Fibroblast of skin of abdomen (primary cell): ENCODE measurements around the gene PEAK3.

Experiments
- DNase-seq: peaks from one replicate; pipeline ENCODE4 v3.0.0-alpha.2; 2013

The PEAK3 gene

DNA sequence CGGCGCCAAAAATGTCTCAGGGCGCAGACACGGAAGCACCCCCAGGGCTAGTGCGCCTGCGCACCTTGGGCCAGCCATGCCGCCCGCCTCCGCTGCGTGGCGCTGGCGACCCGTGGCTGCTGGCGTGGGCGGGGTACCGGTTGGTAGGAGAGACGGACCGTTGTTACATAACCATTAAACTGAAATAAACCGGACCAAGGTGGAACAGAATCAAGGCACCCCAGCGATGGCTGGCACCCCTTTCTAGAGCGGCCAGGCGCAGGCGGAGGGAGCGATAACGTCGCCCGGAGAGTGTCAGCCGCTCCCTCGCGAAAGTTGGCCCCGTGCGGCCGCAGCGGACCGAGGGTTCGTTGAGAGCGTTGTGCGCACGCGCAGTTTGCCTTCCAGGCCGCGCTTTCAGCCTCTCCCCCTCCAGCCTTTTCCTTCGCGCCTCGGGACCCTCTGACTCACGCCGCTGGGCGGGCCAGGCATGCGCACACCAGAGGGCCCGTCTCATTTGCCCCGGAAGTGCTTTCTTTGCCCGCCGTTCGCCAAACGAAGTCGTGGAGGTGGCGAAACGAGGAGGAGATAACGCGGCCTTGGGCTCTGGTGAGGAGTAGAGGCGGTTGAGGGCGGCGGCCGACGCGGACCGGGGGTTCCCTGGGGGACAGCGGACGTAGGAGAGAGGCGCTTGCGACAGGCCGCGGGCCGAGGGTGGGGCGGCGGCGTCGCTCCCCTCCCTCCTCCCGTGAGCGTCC, 45.5 kb downstream of the PEAK3 start, which contains the start of the genes PLEKHJ1 and SF3A2:
Gene PLEKHJ1 (minus strand): TSS at position 16 of the 737 bp plus-strand sequence. CDS start 81 bp downstream, outside the sequence.
Gene SF3A2 (plus strand): TSS at position 511 of the 737 bp plus-strand sequence. CDS start 6,595 bp downstream, outside the sequence.
- peak; percentile 97 for DNase-seq

DNA sequence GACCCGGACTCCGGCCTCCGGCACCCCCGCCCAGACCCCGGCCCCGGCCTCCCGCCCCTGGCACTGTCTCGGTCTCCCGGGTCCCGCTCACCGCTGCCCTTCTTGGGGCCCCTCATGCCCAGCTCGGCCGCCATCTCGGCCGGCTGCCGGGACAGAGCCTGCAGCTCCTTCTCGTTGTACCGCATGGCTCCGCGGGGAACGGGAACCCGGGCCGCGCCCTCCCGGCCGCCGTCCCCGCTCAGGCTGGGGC, 46.0 kb downstream of the PEAK3 start:
- no peak for DNase-seq

DNA sequence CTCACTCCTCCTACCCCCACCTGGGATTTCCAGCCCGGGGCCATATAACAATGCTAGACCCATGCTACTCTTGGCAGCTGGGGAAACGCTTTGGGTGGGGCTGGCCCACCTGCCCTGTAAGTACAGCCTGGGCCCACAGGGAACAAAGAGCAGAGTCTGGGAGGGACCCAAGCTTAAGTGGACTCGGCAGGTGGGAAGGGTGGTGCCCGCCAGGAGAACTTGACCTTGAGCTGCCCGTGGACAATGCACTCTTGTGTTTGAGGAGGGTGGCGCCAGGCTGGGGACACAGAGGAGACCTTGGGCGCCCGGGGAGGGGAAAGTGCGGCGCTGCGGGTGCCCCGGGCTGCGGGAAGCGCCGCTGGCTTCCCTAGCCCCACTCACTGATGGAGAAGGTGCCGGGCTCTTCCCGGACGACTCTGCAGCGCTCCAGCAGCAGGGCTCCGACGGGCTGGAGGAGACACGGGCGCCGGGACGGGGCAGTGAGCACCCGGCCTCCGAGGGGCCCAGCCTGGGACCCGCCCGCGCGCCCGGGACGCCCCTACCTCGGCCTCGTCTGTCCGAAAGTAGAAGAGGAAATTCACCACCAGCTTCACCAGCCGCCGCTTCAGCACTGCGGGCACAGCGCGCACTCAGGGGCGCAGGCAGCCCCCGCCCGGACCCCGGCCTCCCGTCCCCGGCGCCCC, 46.5 kb downstream of the PEAK3 start:
- no peak for DNase-seq

DNA sequence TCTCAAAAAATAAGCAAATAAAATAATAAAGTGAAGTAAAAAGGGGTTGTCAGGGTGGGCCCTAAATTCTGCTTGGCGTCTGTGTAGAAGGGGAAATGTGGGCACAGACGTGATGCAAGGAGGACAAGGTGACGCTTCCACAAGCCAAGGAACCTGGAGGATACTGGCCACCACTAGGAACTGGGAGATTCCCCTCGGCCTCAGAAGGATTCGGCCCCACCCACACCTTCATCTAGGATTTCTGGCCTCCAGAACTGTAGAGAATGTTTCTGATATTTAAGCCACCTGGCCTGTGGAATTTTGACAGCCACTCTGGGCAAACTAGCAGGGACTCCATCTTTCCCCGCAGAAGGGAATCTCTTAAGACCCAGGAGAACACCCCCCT, 47.0 kb downstream of the PEAK3 start:
- no peak for DNase-seq

DNA sequence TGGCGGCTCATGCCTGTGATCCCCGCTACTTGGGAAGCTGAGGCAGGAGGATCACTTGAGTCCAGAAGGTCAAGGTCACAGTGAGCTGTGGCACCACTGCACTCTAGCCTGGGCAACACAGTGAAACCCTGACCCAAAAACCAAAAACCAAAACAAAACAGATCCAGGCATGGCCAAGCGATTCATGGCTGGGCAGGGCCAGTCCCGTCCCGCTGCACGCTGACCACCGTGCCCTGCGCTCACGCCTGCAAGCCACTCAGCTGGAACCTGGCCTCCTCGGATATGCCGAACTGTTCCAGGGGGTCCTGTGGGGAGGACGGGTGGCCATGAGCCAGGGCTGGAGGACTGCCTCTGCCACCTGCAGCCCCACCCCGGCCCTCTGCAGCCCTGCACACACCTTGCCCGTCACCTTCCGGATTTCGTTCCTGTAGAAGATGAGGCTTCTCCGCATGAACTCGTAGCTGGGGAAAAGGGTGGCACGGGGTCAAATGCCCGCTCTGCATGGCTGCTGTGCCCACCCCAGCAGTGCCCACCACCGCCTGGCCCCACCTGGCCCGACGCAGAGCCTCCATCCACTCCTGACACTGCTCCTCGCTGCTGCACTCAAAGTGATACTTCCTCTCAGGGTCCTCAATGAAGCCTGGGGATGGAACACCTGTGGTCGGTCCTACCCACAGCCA, 48.2 kb downstream of the PEAK3 start:
- no peak for DNase-seq

DNA sequence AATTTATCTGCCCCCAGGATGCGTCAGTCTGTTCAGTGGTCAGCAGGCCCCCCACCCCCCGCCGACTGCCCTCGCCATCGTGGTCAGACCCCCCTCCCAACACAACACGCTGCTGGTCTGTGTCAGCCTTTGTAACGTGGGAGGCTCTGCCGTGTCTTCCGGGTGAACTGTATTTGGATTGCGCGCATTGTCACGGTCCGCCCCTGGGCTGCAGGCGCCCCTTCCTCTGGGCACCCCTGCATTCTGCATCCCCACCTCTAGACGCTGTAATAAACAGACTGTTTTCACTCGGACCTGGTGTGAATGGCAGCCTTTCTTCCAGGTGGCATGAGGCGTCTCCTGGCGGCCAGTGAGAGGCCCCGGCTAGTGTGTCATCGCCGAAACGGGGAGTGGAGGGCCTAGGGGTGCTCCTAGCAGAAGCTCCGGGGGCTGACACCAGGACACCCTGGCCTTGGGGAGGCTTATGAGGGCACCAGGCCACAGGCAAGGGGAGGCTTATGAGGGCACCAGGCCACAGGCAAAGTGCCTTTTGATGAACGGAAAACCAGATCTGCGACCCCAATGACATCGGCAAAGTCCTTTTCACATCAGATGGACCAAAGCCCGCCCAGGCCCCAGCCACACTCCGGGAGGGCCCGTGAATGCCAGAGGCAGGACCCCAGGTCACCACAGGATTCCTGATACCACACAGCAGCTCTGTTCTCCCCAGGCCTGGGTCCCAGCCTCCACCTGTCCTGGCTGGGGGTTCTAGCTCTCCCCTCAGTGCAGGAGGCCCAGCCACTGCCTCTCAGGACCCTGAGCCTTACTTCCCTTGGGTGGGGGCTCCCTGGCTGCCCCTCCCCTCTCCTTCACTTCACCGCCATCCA, 49.5 kb downstream of the PEAK3 start:
- DNase-seq, result no peak

DNA sequence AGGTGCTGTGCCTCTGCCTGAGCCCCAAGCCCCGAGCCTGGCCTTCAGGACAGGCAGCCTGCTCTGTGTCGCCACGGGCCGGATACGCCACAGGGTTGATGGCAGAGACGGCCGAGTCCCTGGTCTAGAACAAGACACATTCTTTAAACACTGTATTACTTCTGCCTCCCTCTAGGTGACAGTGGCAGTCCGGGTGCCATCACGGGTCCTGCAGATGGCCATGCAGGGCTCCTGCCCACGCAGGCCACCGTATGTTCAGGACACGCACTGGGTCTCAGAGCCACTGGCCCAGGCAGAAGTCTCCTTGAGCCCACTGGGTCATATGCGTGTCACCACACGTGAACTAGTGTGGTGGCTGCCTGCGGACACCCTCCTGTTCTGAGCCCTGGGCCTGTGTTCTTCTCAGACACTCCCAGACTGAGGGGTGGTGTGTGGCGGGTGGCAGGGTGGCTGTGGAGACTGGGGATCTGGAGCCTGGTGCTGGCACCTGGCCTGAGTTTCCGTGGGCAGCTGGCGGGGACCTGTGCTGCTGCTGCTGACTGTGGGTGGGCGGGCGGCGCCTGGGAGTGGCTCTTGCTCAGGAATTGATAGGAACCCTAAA, 50.3 kb downstream of the PEAK3 start:
- DNase-seq, result no peak

DNA sequence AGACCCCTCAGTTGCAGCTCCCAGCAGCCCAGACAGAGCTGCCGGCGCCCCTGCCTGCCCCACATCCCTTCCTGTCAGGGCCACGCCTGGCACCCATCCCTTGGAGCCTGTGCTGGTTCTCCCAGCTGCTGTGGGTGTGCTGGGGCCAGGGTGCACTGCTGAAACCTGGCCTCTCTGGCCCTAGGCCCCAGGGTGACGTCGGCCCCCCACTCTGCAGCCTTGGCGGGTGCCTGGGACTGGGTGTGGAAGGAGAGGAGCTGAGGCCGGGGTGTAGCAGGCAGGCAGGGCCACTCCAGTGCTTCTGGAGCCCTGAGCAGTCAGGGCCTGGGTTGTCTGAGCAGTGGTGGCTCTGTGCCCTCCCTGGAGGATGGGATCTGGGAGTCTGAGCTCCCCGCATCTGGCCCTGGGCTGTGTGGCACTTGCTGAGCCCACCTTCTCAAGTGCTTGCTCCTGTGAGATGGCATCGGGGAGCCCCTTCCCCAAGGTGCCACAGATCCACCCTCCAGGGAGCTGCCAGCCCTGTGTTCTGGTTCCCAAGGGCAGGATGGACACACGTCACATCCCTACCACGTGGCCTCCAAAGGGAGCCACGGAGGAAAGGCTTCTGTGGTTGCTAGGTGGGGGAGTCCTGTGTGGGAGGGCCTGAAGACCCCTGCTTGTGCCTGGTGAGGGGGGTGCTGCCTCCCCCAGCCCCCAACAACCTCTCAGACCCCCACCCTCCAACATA, 51.0 kb downstream of the PEAK3 start:
- no peak for DNase-seq

DNA sequence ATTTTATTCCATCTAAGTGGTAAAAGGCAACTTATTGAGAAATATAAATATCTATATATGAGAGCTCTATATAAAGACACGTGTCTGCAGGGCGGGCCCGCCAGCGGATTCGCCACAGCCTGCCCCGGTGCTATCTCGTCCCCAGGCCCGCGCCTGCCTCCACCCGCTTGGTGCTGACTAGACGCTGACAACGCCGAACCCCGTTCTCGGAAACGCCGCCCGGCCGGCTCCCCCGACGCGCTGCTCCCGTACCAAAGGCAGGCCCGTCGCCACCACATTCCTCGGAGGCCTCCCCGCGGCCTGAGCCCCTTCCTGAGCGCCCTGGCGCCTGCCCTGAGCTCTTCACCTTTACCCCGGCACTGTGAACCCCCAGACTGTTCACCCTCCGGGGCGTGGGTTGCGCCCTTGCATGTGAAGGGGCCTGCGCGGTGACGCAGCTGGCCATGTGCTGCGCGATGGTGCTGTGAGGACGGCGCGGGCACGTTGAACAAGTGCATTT, 51.9 kb downstream of the PEAK3 start:
- no peak for DNase-seq

DNA sequence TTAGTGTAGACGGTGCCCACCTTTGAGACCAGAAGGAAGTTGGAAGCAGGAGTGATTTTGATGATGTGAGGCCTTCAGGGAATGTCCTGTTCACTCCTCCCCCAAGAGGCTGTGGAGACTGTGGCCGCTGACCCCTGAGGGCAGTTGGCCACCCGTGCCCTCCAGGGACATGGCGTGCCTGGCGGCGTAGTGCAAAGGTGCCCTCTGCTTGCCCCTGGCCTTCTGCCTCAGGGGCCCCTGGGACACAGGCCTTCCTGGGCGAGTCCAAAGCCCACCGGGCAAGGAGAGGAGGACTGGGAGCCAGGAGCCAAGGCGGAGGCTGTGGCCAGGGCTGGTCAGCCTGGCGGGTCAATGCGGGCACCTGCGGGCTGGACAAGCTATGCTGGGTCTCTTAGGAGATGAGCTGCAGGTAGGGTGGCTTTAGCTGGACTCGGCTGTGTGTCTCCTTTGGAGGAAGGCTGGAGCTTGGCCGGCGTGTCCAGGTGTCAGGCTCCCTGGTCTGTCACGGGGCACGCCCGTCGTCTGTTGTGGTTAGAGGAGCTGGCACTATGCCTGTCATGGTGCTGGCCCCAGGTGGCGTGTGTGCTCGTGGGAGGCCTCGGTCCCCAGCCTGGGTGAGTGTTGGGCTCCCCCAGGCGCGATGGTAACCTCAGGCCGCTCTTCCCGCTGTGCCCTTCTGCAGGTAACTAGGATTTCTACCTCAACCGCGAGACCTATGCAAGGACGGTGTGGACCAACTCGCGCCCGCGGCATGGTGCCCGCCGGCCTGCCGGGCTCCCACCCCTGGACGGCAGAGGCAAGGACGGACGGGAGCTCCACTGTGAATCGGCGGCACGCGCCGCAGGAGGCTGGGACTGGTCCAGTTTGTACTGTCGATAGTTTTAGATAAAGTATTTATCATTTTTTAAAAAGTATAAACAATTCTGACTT, 52.6 kb downstream of the PEAK3 start:
- no peak for DNase-seq

DNA sequence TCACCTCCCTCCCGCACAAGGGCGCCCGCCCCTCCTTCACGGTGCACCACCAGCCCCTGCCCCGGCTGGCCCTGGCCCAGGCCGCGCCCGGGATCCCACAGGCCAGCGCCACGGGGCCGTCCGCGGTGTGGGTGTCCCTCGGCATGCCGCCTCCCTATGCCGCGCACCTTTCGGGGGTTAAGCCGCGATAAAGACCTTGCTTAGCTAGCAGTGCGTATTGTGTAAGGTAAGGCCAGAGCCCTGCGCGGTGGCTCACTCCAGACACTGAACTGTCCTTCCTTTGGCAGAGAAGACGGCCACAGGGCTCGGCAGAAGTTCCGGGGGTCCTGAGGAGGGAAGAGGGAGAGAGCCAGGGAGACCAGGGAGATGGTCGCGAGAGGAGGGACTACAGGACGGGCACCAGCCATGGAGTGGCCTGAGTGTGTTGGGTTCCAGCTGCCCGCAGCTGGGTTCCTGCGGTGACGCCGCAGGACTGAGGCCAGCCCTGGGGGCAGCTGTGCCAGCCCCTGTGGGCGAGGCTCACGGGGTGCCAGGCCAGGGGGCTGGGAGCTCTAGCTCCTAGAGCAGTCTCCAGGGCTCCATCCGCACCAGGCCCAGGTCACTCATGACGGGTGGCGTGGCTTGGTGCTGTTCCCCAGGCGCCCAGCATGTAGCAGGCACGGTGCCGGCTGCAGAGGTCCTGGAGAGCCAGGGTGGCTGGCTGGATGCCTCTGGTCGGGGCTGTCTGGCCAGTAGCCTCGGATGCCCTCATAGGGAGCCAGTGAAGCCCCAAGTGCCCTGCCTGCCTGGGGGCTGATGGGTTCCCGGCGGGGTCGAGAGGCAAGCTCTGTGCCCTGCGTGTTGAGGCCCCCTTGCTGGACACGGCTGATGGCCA, 53.6 kb downstream of the PEAK3 start:
- DNase-seq, result no peak

DNA sequence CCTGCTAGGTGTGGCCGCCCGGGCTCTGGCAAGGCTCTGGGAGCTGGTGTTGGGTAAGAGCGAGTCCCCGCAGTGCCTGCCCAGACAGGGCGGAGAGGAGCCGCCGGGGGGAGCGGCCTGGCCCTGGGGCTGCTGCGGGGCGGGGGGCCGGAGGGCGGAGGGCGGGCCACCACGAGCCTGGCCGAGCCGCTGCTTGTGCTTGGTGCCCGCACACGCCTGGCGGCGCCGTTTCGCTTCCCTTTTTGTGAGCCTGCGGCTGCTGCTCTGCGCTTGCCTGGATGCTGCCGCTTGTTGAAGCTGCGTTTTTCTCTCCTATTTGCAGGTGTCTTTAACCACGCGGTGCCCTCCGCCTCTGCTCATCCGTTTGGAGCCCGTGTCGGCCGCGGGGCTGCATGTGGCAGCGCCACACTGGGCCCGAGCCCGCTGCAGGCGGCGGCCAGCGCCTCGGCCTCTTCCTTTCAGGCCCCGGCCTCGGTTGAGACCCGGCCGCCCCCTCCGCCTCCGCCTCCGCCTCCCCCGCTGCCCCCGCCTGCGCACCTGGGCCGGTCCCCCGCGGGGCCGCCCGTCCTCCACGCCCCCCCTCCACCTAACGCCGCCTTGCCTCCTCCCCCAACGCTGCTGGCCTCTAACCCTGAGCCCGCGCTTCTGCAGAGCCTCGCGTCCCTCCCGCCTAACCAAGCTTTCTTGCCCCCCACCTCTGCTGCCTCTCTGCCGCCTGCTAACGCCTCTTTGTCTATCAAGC, 54.4 kb downstream of the PEAK3 start:
- DNase-seq, result no peak

DNA sequence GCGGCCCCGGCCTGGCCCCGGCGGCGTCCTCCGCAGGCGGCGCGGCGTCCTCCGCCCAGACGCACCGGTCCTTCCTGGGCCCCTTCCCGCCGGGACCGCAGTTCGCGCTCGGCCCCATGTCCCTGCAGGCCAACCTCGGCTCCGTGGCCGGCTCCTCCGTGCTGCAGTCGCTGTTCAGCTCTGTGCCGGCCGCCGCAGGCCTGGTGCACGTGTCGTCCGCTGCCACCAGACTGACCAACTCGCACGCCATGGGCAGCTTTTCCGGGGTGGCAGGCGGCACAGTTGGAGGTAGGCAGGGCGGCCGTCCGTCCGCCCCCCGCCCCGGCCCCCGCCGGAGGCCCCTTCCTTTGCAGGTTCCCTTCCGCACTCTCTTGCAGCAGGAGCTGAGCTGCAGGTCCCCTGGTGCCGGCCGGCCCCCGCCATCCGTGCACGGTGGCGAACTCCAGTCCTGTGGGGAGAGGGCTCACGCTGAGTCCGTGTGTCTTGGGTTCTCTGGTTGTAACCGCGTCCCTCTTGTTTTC, 55.1 kb downstream of the PEAK3 start:
- no peak for DNase-seq

DNA sequence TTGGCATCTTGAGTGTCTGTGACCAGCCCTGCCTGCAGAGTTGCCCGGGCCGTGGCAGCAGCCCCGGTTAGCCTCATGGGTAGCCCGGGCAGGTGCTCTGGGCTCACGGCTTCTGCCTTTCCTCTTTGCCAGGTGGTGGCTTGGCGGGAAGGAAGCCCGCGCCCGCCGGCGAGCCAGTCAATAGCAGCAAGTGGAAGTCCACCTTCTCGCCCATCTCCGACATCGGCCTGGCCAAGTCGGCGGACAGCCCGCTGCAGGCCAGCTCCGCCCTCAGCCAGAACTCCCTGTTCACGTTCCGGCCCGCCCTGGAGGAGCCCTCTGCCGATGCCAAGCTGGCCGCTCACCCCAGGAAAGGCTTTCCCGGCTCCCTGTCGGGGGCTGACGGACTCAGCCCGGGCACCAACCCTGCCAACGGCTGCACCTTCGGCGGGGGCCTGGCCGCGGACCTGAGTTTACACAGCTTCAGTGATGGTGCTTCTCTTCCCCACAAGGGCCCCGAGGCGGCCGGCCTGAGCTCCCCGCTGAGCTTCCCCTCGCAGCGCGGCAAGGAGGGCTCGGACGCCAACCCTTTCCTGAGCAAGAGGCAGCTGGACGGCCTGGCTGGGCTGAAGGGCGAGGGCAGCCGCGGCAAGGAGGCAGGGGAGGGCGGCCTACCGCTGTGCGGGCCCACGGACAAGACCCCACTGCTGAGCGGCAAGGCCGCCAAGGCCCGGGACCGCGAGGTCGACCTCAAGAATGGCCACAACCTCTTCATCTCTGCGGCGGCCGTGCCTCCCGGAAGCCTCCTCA, 55.7 kb downstream of the PEAK3 start:
- no peak for DNase-seq

DNA sequence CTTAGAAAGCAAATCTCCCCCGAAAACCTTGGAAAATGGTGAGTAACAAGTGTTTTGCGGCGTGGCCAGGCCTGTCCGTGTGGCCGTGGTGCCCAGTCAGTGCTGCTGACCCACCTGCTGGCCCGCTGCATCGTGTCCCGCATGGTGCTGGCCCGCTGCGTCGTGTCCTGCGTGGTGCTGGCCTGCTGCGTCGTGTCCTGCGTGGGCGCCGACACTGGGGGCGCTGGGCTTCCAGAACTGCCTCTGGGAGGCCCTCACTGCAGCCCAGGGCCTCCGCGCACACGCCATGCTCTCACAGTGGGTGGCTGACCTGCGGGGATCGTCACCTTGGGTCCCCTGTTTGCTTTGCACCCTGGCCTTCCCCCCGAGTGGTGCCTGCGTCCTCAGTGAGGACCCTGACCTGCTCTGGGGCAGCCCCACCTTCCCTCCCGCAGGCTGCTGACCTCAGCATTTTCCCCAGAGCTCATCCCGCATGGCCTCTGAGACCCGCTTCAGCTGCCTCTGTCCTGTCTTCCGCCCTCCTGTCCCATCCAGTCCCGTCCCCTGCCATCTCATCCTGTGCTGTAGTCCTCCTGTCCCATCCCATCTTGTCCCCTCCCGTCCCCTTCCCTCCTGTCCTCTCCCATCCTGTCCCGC, 56.4 kb downstream of the PEAK3 start:
- DNase-seq, result no peak

DNA sequence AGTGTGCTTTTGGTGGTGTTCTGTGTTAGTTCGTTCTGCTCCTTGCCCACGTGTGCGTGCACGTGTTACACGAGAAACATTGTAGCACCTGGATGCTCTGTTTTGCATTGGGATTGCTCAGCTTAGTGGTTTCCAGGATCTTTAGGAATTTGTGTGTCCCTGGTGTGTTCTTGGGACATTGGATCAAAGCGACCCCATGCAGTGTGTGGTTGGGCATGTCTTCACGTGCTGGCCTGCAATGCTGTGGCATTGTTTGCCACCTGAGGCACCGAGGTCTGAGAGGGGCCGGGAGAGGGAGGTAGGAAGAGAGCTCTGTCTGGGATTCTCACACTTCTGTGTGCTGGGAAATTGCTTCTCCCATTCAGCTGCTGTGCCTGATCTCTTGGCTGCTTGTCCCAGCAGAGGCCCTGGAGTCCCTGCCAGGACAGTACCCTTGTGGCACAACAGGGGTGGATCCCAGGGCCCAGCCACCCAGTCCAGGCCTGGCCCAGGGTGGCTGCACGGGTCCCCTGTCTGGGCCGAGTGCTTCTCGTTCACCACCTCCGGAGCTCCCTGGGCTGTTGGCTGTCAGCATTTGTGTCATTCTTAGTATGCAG, 57.1 kb downstream of the PEAK3 start:
- no peak for DNase-seq
